ENCODE results near the gene ZNF256.

GRCh38 chr19:57954996-57955395, 7.5 kb upstream of the ZNF256 start:
- TF ChIP-seq EP300 (IDR thresholded peaks at IDR 0.05): no peak
- TF ChIP-seq CTCF (IDR thresholded peaks at IDR 0.05): no peak
- TF ChIP-seq POLR2AphosphoS5 (IDR thresholded peaks at IDR 0.05): no peak
- TF ChIP-seq POLR2A (IDR thresholded peaks at IDR 0.05): no peak

All from gastroesophageal sphincter (tissue), 3 donors.